ENCODE results near the gene KIF20A.
"Not testable (repeated sequence)": the region's sequence is repeated elsewhere in the genome, so short reads cannot be mapped to it uniquely, and the experiment has no call there.

KIF20A gene

GRCh38 chr5:138188626-138189025, 9.7 kb downstream of the KIF20A start:
- DNase-seq, result no peak

- no peak for DNase-seq
These were observed 13.9 kb downstream of the KIF20A start for GRCh38 chr5:138192826-138193225.

- not testable (repeated sequence) for DNase-seq
These were observed 14.9 kb downstream of the KIF20A start for GRCh38 chr5:138193859-138194258.

- DNase-seq, result no peak
These were observed 32.1 kb downstream of the KIF20A start for GRCh38 chr5:138210985-138211384.

- DNase-seq, result no peak
These were observed 33.9 kb downstream of the KIF20A start for GRCh38 chr5:138212828-138213160.

GRCh38 chr5:138213161-138214029, 34.5 kb downstream of the KIF20A start, which contains the start of gene CDC23:
Gene CDC23, minus strand, starts transcription at chr5:138213323. Its CDS starts 11 bp downstream, at chr5:138213312.
- DNase-seq, result peak; percentile 92

- no peak for DNase-seq
These were observed 37.9 kb downstream of the KIF20A start for GRCh38 chr5:138216799-138217198.

GRCh38 chr5:138223532-138223931, 44.6 kb downstream of the KIF20A start:
- no peak for DNase-seq

- no peak for DNase-seq
These were observed 45.8 kb downstream of the KIF20A start for GRCh38 chr5:138224712-138225111.

- DNase-seq, result no peak
These were observed 48.0 kb downstream of the KIF20A start for GRCh38 chr5:138226910-138227309.

GRCh38 chr5:138229387-138229786, 50.5 kb downstream of the KIF20A start:
- no peak for DNase-seq

- no peak for DNase-seq
These were observed 51.3 kb downstream of the KIF20A start for GRCh38 chr5:138230261-138230660.

GRCh38 chr5:138230981-138231589, 52.2 kb downstream of the KIF20A start:
- no peak for DNase-seq

- no peak for DNase-seq
These were observed 54.4 kb downstream of the KIF20A start for GRCh38 chr5:138233280-138233679.

GRCh38 chr5:138234651-138235050, 55.7 kb downstream of the KIF20A start:
- DNase-seq, result no peak

Data from NCI-H1417 treated with DMSO at 0.1 percent for 48 hours (cell line).